Posterior vena cava (tissue), 2 donors: ENCODE measurements around the gene CABLES2. TPM values are rescaled to one million over a fixed set of nuclear protein-coding genes. Genes with fewer than 3 reads are reported as not detected.

Experiments
- DNase-seq: peaks from one replicate; pipeline ENCODE4 v3.0.0-alpha.2; 2020; ENCODE audit warnings: low spot score
- intact Hi-C, 2 donors: fragments of 100-400 bp; cut with DNase I; formaldehyde crosslinking; loops; one replicate each; pipeline versions ENCODE4 v1.14.1 to v1.14.2; 2022 to 2023
- long read RNA-seq, 2 donors: library from polyadenylated mRNA; unstranded; transcript quantifications; one replicate each; pipeline ENCODE4 v2.0.0, GENCODE V29; 2020 to 2021
- total RNA-seq, 2 donors: library from RNA; stranded (reverse); fragmentation: NEBNext Ultra II Directional; extraction: Animal tissue kit (Norgen Biotek cat#: 25700); gene quantifications; one replicate each; pipeline ENCODE4 v1.2.1, GENCODE V29; 2021
- donor health status: DM: yes; HTN: yes; CAD: no.
- donor health status: DM: yes; HTN: yes; CAD: no.

Gene CABLES2, protein sequence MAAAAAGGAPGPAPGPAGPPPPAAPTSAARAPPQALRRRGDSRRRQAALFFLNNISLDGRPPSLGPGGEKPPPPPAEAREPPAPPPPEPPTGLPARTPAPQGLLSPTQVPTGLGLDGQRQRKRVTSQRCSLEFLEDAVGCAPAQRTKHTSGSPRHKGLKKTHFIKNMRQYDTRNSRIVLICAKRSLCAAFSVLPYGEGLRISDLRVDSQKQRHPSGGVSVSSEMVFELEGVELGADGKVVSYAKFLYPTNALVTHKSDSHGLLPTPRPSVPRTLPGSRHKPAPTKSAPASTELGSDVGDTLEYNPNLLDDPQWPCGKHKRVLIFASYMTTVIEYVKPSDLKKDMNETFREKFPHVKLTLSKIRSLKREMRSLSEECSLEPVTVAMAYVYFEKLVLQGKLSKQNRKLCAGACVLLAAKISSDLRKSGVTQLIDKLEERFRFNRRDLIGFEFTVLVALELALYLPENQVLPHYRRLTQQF
- 1 to 10 TPM; 3.4 to 3.8 TPM for total RNA-seq
- long read RNA-seq, donor 1 = 0 reads
- long read RNA-seq, donor 2 = 0 reads

DNA sequence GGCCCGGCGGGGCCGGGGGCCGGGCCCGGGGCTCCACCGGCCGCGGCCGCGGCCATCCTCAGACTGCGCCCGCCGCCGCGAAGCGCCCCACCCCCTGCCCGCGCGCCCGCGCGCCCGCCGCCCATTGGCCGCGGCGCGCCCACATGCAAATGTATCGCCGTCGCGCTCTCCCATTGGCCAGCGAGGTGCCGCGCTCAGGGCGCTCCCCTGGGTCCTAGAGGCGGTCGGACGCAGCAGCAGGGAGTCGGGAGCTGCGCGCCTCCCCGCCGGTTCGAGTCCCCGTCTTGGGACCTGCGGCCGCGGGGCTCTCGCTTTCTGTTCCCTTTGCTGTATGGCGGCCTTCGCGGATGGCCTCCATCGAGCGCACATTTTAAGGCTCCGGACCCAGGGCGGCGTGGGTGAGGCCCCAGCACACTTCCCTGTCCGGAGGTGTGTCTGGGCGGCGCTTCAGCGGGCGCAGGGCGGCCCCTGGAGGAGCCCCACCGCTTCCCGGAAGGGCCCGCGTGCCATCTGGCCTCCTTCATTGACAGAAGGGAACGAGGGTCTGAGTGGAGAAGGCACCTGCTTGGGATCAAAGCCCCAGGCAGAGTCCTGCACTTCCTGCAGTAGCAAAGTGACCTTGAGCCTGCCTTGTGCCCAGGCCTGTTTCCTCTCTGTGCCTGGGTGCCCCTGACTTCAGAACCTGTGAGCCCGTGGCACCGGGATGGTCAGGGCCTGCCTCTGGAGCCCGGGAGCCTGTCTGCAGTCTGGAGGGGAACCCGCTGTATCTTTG, at the start of gene CABLES2:
Gene CABLES2, minus strand, starts transcription at position 65 of the 772 bp plus-strand sequence. Its CDS starts 9 bp downstream, at position 56.
- intact Hi-C loops = loop anchor here (5.0 to 10.0 kb wide), 2 partner anchors 387 to 1635 kb away; partner anchors contain the start of gene MRGBP (in 1 of the 2)
- peak; percentile 98 for DNase-seq

DNA sequence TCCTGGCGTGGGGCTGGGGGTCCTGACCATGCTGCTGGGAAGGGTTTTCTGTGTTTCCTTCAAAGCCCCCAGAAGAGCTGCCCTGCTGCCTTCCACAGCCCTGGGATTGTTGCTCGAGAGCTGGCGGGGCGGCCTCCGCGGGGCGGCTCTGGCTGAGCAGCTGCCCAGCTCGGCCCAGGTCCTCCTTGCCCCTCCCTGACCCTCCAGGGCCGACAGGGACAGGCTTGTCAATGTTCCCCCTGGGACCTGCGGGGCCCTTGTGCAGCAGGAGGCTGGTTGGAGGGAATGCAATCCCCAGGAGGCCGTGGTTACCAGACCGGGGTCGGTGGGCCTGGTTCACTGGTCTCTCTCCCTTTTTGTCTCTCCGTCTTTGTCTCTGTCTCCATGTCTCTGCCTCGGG, 48.8 kb upstream of the CABLES2 start:
- intact Hi-C loops = no loop called here
- no peak for DNase-seq

DNA sequence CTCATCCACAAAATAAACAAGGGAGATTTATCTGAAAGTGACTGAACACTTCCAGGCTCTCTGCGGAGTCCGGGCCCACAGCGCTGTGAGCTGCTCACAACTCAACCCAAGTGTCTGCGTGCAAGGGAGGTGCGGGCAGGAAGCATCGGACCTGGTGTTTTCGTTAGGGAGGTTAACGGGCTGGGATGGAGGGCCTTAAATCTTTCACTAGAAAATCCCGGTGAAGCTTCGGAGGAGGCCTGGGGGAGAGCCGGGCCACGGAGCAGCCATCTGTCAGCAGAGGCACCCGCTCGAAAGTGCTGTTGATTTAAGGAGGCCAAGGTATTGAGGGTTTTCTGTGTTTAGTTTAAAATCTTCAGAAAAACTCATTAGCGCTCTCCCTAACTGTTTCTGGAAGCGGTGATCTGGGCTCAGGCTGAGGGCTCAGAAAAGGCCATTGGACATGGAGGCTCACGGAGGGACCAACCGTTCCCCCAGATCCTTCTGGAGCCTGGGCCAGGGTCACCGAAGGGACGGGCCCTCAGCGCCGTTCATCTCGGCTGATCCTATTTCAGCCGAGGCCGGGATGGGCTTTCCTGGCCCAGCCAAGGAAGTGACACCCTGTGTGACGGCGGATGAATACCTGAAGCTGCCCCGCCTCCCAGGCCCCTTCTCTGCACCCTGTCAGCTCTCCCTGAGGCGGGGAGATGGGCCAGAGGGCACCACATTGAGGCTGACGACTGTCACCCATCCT, 48.0 kb upstream of the CABLES2 start:
- no peak for DNase-seq
- intact Hi-C loops = no loop called here

DNA sequence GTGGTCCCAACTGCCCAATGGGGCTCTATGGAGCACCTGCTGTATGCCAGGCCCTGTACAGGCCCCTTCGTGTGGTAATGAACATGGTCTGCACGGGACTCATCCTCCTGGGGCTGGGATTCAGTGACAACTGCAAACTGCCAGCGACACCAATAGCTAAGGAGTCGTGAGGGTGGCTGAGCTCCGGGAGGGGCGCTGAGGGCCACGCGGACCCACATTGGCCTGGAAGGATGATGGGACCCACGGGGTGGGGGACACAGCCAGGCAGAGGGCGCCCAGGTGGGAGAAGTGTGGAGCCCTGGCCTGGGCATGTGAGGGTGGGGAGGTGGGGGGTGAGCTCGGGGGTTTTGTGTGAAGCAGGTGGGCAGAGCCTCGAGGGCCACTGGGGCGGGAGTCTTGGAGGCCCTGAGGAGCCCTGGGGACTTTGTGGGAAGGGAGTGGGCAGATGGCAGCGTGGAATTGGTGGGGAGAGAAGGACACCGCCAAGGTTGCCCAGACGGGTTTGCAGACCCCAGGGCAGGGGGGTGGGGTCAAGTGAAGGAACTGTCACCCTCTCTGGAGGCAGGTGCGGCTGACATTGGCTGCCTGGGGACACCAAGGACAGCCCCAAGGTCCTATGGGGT, 46.2 kb upstream of the CABLES2 start:
- DNase-seq = no peak
- intact Hi-C loops = no loop called here

DNA sequence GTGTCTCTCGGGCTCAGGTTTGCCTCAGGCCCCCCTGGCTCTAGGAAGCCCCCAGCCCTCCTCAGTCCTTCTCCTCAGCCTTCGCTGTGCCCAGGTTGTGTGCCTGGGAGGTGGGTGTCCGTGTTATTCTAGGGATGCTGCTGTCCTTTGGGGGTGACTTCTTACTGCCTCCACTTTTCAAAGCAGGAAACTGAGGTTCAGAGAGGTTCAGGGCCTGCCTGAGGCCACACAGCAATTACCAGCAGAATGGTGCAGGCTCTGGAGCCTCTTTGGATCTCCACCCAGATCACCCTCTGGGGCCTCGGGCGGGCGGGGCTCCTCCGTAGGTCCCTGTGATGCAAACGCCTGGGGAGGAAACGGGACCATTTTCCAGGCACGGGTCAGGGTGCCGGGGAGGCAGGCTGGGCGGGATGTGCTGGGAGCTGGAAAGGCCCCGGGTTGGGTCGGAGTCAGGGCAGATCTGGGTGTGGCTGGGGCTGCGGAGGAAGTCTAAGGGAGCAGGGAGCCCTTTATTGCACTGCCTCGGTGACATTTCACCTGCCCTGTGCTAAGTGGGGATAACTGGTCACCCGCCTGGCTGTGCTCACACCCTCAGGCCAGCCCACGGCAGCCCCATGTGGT, 45.5 kb upstream of the CABLES2 start:
- DNase-seq = no peak
- intact Hi-C loops = no loop called here

DNA sequence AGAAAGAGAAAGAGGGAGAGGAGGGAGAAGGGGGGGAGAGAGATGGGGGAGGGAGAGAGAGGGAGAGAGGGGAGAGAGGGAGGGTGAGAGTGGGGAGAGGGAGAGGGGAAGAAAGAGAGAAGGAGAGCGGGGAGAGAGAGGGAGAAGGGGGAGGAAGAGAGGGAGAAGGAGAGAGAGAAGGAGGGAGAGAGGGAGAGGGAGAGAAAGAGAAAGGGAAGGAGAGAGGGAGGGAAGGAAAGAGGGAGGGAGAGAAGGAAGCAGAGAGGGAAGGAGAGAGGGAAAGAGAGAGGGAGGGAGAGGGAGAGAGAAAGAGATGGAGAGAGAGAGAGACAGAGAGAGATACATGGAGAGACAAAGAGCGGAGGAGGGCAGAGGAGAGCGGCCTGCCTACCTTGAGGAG, 44.9 kb upstream of the CABLES2 start:
- no peak for DNase-seq
- intact Hi-C loops = no loop called here

DNA sequence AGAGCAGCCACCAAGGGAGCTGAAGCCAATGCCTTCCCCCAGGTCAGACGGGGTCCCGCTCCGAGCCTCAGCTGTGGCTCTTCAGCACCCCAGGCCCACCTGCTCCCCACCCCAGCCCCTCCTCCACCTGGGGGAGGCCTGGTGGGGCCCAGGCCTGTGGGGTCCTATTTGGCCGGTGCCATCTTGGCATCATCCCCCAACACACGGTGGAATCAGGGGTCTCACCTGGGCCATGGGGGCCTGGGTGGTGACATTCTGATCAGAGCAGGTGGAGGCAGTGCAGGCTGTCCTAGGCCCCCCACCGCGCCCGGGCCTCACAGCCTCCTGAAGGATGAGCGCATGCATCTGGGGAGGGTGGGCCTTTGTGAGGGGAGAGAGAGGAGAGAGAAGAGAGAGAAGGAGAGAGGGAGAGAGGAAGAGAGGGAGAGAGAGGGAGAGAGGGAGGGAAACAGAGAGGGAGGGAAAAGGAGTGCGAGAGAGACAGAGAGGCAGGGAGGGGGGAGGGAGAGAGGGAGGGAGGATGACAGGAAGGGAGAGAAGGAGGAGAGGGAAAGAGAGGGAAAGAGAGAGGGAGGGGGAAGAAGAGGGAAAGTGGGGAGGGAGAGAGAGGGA, 44.2 kb upstream of the CABLES2 start:
- no peak for DNase-seq
- intact Hi-C loops = no loop called here

DNA sequence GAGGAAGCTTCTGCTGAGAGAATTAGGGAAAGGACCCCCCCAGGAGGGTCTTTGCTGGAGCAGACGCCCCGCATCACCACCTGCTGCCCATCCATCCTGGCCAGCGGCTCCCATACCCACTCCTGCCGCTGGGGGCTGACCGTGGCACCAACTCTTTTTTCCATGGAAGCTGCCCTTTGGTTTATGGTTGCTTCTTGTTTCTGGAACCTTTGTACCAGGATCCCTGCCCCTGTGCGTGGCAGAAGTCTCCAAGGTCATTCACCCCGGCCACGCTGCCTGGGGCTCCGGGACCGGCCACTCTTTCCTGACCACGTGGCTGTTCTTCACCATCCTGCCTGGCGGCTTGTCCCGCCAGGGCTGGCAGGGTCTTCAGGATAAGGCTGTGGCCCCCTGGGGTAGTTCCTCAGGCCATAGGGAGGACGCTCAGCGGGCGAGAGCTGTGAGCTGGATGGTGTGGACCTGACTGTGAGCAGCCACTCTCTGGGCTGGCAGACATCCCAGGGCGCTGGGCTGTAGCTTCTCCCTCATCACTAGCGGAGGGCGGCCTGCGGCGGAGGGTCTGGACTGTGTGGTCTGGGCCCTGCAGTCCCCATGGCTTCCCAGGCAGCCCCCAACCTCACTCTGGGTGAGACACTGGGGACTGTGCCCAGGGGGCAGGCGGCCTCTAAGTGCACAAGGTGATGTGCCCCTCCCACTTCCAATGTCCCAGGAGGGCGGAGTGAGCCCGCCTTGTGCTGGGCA, 43.0 kb upstream of the CABLES2 start:
- no peak for DNase-seq
- intact Hi-C loops = no loop called here

DNA sequence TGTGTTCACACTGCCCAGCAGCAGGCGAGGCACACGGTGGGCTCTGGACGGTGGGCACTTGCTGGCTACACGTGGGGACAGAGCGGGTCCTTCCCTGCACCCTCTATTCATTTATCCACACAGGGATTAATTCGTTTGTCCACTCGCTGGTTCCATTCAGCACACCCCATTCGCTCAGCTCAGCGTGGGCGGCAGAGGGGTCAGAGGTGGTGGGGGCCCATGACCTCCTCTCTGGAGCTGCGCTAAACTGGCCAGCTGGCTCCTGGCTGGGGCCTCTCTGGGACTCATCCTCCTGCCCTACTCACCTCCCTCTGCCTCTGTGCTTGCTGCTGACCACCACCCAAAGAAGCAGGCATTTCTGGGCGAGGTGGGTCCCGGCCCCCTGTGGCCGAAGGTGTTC, 41.7 kb upstream of the CABLES2 start:
- DNase-seq = no peak
- intact Hi-C loops = no loop called here

DNA sequence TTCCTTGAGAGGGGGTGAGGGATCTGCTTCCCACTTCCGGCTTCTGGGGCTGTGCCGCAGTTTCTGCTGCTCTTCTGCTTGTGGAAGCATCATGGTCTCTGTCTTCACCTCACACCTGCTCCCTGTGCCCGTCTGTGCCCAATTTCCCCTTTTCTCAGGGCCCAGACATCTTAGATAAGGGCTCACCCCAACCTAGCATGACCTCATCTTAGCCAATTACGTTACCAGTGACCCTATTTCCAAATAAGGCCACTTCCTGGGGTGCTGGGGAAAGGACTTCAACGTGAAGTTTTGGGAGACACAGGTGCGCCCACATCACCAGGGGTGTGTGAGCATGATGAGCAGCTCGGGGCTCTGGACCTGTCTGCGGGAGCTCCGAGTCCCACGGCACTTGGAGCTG, 41.0 kb upstream of the CABLES2 start:
- intact Hi-C loops = no loop called here

DNA sequence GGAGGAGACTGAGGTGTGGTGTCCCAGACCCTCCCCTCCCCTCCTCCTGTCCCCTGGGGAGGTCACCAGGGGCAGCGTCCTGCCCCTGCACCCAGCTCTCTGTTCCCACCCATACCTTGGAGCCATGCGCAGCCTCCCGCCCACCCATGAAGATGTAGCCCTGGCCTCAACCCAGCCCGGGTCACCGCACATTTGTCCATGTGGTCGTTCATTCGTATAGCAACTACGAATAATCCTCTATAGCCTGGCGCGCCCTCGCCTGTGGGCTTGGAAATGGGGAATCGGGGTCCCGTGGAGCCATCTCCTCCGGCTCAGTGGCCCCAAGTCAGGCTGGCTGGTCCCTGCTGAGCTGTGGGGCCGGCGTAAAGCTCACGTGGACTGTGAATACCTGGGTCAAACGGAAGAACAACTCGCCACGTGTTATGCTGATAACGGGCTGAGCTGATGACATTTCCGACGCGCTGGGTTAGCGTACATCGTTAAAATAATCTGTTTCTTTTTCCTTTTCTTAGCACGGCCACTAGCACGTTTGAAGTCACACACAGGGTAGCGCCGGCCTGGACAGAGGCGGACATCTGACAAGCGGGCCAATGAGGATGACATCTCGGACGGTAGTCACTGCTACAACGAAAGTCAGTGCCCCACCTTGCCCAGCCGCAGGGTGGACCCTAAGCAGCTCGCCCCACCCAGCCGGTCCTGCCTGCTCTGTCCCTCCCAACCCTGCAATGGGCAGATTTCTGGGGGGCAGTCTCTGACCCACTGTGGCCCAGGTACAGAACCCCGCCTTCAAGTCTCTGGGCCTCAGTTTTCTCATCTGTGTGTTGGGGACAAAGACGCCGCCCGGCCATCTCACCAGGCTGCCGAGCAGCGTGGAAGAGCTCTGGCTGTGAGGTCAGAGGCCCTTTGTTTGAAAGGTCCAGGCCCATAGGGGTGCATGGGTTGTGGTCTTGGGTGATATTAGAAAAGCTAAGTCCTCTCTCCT, 40.1 kb upstream of the CABLES2 start:
- no peak for DNase-seq
- intact Hi-C loops = no loop called here

More for the DNA sequence above, 41.0 kb upstream of the CABLES2 start:
- DNase-seq = no peak

DNA sequence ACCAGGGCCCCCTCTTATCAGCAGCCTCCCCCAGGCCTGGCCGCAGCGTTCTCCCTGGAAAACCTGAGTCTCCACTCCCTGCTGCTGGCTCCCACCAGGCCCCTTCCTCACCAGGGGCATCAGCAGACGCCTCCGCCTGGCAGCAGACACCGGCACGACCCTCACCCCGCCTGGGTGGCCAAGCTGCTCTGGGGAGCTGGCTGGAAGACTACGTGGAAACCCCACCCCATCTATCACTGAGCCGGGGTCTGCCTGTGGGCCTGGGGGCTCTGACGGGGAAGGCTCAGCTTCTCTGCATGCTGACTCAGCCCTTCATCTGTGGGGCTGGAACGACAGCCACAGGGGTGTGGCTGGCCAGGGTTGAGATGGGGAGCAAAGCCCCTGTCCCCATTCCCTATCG, 39.4 kb upstream of the CABLES2 start:
- DNase-seq = no peak

DNA sequence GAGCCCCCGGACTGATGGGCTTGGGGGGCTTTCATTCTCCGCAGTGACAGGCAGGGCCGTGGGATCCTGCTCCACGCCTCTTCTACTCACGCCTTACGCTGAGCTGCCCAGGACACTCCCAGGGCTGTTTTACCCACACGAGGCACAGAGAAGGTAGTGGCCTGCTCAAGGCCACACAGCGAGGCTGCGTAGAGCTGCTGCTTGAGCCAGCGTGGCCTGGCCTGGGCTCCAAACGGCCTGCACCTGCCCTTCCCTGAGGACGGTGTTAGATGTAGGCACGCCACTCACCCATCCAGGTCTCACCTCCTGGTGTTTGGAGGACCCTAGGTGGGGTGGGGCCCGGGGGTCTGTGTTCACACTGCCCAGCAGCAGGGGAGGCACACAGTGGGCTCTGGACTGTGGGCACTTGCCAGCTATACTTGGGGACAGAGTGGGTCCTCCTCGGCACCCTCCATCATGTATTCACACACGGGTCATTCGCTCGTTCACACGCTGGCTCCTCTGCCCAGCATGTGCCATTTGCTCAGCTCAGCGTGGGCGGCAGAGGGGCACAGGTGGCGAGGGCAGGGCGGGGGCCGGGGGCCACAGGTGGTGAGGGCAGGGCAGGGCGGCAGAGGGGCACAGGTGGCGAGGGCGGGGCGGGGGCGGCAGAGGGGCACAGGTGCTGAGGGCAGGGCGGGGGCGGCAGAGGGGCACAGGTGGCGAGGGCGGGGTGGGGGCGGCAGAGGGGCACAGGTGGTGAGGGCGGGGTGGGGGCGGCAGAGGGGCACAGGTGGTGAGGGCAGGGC, 38.7 kb upstream of the CABLES2 start:
- DNase-seq = no peak
- intact Hi-C loops = no loop called here

More for the DNA sequence above, 39.4 kb upstream of the CABLES2 start:
- intact Hi-C loops = no loop called here

DNA sequence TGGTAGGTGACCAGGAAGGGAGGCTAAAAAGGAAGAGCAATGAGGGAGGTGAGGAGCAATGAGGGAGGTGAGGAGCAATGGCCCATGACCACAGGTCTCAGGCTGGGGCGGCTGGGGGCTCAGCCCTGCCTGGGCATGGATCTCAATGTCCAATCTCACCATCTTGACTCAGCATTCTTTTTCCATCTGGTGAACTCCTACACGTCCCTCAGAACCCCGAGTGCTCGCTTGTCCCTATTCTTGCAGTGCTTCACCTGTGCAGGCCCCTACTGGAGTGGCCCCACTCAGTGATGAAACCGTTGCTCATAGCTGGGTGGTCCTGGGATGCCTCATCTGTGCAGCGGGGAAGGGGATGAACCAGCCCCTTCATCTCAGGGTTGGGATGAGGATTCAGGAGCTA, 37.2 kb upstream of the CABLES2 start:
- intact Hi-C loops = no loop called here
- DNase-seq = no peak

DNA sequence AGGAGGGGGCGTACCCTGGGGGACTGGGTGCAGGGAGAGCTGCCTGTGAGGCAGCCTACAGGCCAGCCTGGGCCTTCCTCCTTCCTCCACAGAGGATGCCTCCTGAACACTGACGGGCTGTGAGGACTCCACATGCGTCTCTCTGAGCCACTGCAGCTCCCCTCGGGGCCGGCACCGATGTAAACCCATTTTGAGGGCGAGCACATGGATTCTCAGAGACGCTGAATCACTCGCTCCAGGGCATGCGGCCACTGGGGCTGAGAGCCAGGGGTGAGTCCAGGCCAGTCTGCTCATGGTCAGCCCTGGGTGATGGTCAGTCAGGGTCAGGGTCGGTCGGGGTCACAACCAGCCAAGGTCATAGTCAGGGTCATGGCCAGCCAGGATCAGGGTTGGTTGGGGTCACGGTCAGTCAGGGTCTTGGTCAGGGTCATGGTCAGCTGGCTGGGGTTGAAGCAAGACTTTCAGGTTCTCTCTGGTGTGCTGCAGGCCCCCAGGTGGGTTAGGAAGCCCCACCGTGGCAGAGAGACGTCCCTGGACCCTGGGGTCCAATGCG, 35.0 kb upstream of the CABLES2 start:
- intact Hi-C loops = no loop called here
- no peak for DNase-seq

DNA sequence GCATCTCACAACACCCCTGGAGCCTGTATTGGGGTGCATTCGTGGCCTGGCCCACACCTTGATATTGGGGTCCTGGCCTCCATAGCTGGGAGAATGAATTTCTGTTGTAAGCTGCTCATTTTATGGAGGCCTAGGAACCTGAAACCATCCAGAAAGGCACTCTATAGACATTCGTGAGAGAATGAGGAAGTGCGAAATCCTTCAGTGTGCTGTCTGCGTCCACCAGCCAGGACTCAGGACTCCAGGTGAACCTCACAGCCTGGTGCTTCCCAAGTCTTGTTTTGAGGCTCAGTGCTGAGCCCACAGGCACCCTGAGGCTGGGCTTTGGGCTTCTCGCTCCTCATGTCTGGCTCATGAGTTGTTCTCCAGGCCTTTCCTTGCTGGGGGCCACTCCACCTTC, 32.1 kb upstream of the CABLES2 start:
- no peak for DNase-seq
- intact Hi-C loops = no loop called here
